A204.1 (cell line): Measurements from ENCODE around the gene CEP89.
A peak's percentile ranks its signal among the peaks of the same experiment; 100 is the strongest.
"Not testable (repeated sequence)": the region's sequence is repeated elsewhere in the genome, so short reads cannot be mapped to it uniquely, and the experiment has no call there.

Experiments used
- FAIRE-seq: peaks from 2 replicates; lab custom pipeline; 2012; peaks lifted over from hg19 to GRCh38; lab: Jason Lieb, UNC

The CEP89 gene

DNA sequence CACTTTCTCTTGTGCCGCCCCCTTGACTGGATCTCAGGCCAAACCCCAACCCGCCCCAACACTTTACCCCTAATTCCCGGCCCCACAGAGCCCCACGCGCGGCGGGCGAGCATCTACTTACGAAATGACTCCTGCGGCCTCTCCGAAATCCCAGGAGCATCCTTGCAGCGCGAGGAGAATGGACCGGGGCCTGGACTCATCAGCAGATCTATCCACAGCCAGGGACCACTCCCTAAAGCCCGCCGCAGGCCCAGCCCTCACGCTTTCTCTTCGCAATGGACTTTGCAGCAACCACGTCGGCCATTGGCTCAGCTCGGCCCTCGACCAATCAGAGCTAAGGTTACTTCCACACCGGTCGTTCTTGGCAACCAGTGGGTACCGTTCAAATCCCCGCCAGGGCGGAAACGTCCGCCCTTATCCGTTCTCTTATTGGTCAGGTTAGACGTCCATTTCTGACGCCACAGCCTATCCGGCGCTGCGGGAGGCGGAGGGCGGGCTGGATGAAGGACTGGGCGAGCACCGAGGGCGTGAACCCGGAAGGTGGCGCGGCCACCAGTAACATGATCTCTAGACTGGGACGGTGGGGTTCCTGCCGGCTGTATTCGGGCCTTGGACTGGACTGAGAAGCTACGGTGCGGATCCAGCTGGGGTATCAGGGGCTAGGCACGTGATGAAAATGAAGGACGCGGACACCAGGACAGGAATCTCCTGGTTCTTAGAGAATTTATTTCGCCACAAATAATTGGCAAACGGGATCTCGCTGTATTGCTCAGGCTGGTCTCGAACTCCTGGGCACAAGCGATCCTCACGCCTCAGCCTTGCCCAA lies at the start of gene CEP89, which contains the start of gene FAAP24:
Gene CEP89, minus strand, starts transcription at position 244 of the 826 bp plus-strand sequence. Its CDS starts 84 bp downstream, at position 160.
Gene FAAP24, plus strand, starts transcription at position 528 of the 826 bp plus-strand sequence. CDS start 955 bp downstream, outside the sequence.
- FAIRE-seq: peak; percentile 99

- not testable (repeated sequence) for FAIRE-seq
Observed at GRCh38 chr19:33010891-33011290, 39.1 kb upstream of the CEP89 start.

- no peak for FAIRE-seq
Observed at GRCh38 chr19:33008738-33009137, 37.0 kb upstream of the CEP89 start.

DNA sequence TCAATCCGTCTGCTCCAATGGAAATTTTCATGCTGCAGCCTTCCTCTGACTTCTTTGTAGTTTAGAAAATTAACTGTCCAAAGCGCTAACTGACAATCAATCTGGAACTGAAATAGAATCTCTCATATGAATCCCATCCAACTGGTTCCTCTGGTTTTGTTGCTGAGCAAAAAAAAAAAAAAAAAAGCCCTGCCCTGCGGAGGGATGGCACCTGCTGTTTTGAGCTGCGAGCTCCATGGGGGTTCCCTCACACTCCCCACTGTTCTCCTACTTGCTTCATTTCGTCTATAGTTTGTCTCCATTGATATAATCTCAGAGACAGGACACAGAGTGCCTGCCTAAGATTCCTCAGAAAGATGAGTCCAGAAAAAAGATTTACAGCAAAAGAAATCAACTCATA lies 33.7 kb upstream of the CEP89 start:
- FAIRE-seq: no peak

GRCh38 chr19:33003424-33004024 lies 31.8 kb upstream of the CEP89 start:
- FAIRE-seq: not testable (repeated sequence)

GRCh38 chr19:33002126-33002865 lies 30.5 kb upstream of the CEP89 start:
- FAIRE-seq: not testable (repeated sequence)

- FAIRE-seq: no peak
Observed at GRCh38 chr19:33000910-33001309, 29.2 kb upstream of the CEP89 start.

- no peak for FAIRE-seq
Observed at GRCh38 chr19:33000510-33000909, 28.8 kb upstream of the CEP89 start.

GRCh38 chr19:32998722-32999121 lies 27.0 kb upstream of the CEP89 start:
- no peak for FAIRE-seq

GRCh38 chr19:32997716-32998355 lies 26.1 kb upstream of the CEP89 start:
- FAIRE-seq: no peak

DNA sequence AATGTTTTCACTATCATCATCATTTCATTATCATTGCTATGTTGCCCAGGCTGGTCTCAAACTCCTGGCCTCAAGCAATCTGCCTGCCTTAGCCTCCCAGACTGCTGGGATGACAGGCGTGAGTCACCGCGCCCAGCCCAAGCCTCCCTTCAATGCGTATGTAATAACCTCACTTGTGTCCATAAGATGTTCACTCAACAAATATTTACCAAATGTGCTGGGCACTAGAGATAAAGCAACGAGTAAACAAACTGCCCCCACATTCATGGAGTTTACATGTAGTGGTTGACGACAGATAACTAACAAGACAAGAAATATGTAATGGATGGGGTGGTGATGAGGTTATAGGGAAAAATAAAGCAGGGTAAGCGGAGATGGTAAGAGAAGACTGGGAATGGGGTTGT lies 25.3 kb upstream of the CEP89 start:
- FAIRE-seq: not testable (repeated sequence)

GRCh38 chr19:32995966-32996365 lies 24.2 kb upstream of the CEP89 start:
- not testable (repeated sequence) for FAIRE-seq

DNA sequence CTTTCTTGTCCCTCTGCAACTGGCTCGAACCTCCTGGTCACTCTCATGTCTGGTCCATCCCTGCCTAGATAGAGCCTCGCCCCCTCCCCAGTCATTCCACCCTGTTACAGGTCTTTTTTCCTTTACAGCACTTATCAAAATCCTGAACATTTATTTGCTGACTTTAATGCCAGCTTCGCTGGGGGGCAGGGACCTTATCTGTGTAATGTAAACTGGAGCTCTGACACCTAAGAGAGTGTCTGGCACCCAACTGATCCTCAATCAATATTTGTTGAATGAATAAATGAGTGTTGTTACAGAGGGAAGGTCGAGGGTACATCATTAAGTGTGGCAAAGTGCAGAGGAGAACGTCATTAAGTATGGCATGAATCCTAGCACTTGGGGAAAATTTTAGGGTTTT lies 17.0 kb upstream of the CEP89 start:
- FAIRE-seq: no peak

DNA sequence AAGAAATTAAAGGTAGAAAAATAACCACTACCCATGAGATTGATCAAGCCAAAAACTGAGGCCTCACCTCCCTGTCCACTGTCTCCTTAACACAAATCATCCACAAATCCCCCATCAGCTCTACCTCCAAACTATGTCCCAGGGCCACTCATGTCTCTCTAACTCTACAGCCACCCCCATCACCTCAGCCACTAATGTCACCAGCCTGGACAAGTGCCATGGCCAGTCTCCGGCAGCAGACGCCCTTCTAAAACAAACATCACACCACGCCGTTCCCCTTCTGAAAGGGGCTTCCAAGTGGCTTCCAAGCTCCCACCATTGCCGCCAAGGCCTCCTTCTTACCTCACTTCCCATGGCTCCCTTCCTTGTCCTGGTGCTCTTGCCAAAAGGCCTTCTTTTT lies 16.5 kb upstream of the CEP89 start:
- FAIRE-seq: not testable (repeated sequence)

DNA sequence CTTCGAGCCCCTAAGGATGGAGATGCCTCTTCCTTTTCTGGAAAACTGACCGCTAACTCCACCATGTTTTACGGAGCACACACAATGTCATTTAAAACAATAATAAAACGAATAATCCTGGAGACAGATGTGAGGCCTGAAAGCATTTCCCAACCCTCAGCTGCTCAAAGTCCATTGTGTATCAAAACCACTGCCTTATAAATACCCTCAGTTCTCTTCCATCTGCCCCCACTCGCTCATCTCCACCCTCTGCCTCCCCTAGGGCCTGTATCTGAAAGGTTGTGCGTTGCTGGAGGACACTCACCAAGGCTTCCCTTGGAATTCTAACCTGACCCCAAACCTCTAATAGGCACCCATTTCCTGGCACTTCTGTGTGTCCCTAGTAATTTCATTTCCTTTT lies 10.7 kb upstream of the CEP89 start:
- not testable (repeated sequence) for FAIRE-seq

- not testable (repeated sequence) for FAIRE-seq
Observed at GRCh38 chr19:32979807-32980206, 8.0 kb upstream of the CEP89 start.

- not testable (repeated sequence) for FAIRE-seq
Observed at GRCh38 chr19:32977813-32978212, 6.1 kb upstream of the CEP89 start.

- FAIRE-seq: no peak
Observed at GRCh38 chr19:32977280-32977679, 5.5 kb upstream of the CEP89 start.

GRCh38 chr19:32976223-32976805 lies 4.6 kb upstream of the CEP89 start:
- FAIRE-seq: peak; percentile 9

- no peak for FAIRE-seq
Observed at GRCh38 chr19:32971012-32971595, 654 bp downstream of the CEP89 start.

DNA sequence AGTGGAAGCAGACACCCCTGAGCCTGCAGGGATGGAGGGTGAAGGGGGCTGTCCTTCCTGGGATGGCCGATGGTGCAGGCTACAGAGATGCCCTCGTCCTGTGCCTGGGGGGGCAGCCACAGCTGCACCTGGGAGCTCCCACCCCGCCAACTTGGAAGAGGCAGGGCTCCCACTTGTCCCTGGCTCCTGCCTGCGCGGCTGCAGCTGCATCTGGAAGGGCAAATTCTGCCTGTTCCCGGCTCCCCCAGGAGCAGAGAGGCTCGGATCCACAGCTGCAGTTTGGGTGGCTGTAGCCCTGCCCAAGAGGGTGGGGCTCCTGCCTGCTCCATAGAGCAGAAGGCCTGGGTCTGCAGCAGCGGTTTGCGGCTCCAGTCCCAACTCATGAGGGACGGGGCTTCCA lies 2.2 kb downstream of the CEP89 start:
- FAIRE-seq: no peak

GRCh38 chr19:32966750-32967149 lies 5.0 kb downstream of the CEP89 start:
- no peak for FAIRE-seq
